Measurements from ENCODE around the gene TBX4. TPM values are rescaled to one million over a fixed set of nuclear protein-coding genes. Genes with fewer than 3 reads are reported as not detected.

TBX4 gene
- polyA plus RNA-seq, 1 donor (not counting 4 experiments of a cell fraction or from before 2014, with no cell fraction given) = 0.04 TPM

GRCh38 chr17:61474934-61475333 is 22.7 kb downstream of the TBX4 start:
- no peaks in the 10 kb centered on the region for H3K27me3 ChIP-seq (ENCODE audit: control insufficient read depth, extremely low read depth, insufficient read depth, low read length)
- H3K36me3 ChIP-seq (ENCODE audit: control insufficient read depth in 2 of 2, extremely low read depth in 1 of 2, insufficient read depth in 2 of 2, low read length in 2 of 2) = no peaks in the 10 kb centered on the region
- H3K27ac ChIP-seq (ENCODE audit: control insufficient read depth, insufficient read depth, low read length) = peak overlapping the region; percentile 91
- TF ChIP-seq EZH2 (IDR thresholded peaks at IDR 0.05; ENCODE audit: low read length) = no peak
- TF ChIP-seq, protein P1, sequence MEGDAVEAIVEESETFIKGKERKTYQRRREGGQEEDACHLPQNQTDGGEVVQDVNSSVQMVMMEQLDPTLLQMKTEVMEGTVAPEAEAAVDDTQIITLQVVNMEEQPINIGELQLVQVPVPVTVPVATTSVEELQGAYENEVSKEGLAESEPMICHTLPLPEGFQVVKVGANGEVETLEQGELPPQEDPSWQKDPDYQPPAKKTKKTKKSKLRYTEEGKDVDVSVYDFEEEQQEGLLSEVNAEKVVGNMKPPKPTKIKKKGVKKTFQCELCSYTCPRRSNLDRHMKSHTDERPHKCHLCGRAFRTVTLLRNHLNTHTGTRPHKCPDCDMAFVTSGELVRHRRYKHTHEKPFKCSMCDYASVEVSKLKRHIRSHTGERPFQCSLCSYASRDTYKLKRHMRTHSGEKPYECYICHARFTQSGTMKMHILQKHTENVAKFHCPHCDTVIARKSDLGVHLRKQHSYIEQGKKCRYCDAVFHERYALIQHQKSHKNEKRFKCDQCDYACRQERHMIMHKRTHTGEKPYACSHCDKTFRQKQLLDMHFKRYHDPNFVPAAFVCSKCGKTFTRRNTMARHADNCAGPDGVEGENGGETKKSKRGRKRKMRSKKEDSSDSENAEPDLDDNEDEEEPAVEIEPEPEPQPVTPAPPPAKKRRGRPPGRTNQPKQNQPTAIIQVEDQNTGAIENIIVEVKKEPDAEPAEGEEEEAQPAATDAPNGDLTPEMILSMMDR (optimal IDR thresholded peaks at IDR 0.05 in 1 of 3, IDR thresholded peaks at IDR 0.05 in 1 of 3, conservative IDR thresholded peaks at IDR 0.05 in 1 of 3; ENCODE audit: extremely low read depth in 1 of 3, insufficient read depth in 2 of 3, low read length in 3 of 3) = no peak
- no peaks in the 10 kb centered on the region for H3K79me2 ChIP-seq (ENCODE audit: control insufficient read depth, insufficient read depth, low read length)
- H3K9me1 ChIP-seq (ENCODE audit: control insufficient read depth, extremely low read depth, insufficient read depth, low read length) = no peaks in the 10 kb centered on the region
- peak overlapping the region; percentile 64 for H2AFZ ChIP-seq (ENCODE audit: control insufficient read depth, low read length)
- H3K9me3 ChIP-seq (ENCODE audit: control insufficient read depth, low read depth, low read length) = no peaks in the 10 kb centered on the region
- H3K4me2 ChIP-seq (ENCODE audit: control insufficient read depth, extremely low read depth, insufficient read depth, low read depth, low read length) = peak overlapping the region; percentile 69
- H3K4me1 ChIP-seq (ENCODE audit: control insufficient read depth, extremely low read depth, insufficient read depth, low read length) = peaks cover 27% of the 10 kb centered on the region
- H3K4me3 ChIP-seq (ENCODE audit: control insufficient read depth in 2 of 3, extremely low read depth in 1 of 3, insufficient read depth in 2 of 3, low read depth in 1 of 3, low read length in 3 of 3) = peak overlapping the region in 2 of 3 experiments; percentile 19 to 31
- H3K9ac ChIP-seq (ENCODE audit: control insufficient read depth, extremely low read depth, insufficient read depth, low read length) = peak overlapping the region; percentile 13
- no peaks in the 10 kb centered on the region for H4K20me1 ChIP-seq (ENCODE audit: control insufficient read depth, extremely low read depth, insufficient read depth, low read length)
- no peak for DNase-seq (ENCODE audit: low read depth, low spot score)
- no peak for FAIRE-seq
- dilution Hi-C loops (cut with MboI; ENCODE audit: extremely low pct_ligation_motif_present, low sequenced_read_pairs) = no loop called here

GRCh38 chr17:61475726-61476125 is 23.5 kb downstream of the TBX4 start:
- peak; percentile 65 for DNase-seq (ENCODE audit: low read depth, low spot score)
- no peaks in the 10 kb centered on the region for H3K36me3 ChIP-seq (ENCODE audit: control insufficient read depth in 2 of 2, extremely low read depth in 1 of 2, insufficient read depth in 2 of 2, low read length in 2 of 2)
- H3K27me3 ChIP-seq (ENCODE audit: control insufficient read depth, extremely low read depth, insufficient read depth, low read length) = no peaks in the 10 kb centered on the region
- TF ChIP-seq EZH2 (IDR thresholded peaks at IDR 0.05; ENCODE audit: low read length) = no peak
- TF ChIP-seq, protein P1 (optimal IDR thresholded peaks at IDR 0.05 in 1 of 3, IDR thresholded peaks at IDR 0.05 in 1 of 3, conservative IDR thresholded peaks at IDR 0.05 in 1 of 3; ENCODE audit: extremely low read depth in 1 of 3, insufficient read depth in 2 of 3, low read length in 3 of 3) = no peak
- no peaks in the 10 kb centered on the region for H3K9me1 ChIP-seq (ENCODE audit: control insufficient read depth, extremely low read depth, insufficient read depth, low read length)
- peak; percentile 69 for FAIRE-seq
- H3K4me1 ChIP-seq (ENCODE audit: control insufficient read depth, extremely low read depth, insufficient read depth, low read length) = peaks cover 27% of the 10 kb centered on the region
- H3K9me3 ChIP-seq (ENCODE audit: control insufficient read depth, low read depth, low read length) = no peaks in the 10 kb centered on the region
- H3K27ac ChIP-seq (ENCODE audit: control insufficient read depth, insufficient read depth, low read length) = peak overlapping the region; percentile 91
- H3K9ac ChIP-seq (ENCODE audit: control insufficient read depth, extremely low read depth, insufficient read depth, low read length) = no peak overlapping the region
- peak overlapping the region; percentile 64 for H2AFZ ChIP-seq (ENCODE audit: control insufficient read depth, low read length)
- no peak overlapping the region for H3K4me3 ChIP-seq (ENCODE audit: control insufficient read depth in 2 of 3, extremely low read depth in 1 of 3, insufficient read depth in 2 of 3, low read depth in 1 of 3, low read length in 3 of 3)
- no peaks in the 10 kb centered on the region for H3K79me2 ChIP-seq (ENCODE audit: control insufficient read depth, insufficient read depth, low read length)
- no peaks in the 10 kb centered on the region for H4K20me1 ChIP-seq (ENCODE audit: control insufficient read depth, extremely low read depth, insufficient read depth, low read length)
- peak overlapping the region; percentile 69 for H3K4me2 ChIP-seq (ENCODE audit: control insufficient read depth, extremely low read depth, insufficient read depth, low read depth, low read length)
- dilution Hi-C loops (cut with MboI; ENCODE audit: extremely low pct_ligation_motif_present, low sequenced_read_pairs) = no loop called here
